Esophagus muscularis mucosa (tissue), 4 donors: ENCODE measurements around the gene SLPI.

ENCODE experiments used
- EP300 ChIP-seq: sonication (generic); formaldehyde crosslinking; IDR thresholded peaks from one replicate; pipeline ENCODE4 v1.6.1; 2017; ENCODE audit warnings: antibody characterized with exemption
- POLR2A ChIP-seq: fragments of 450-650 bp; IDR thresholded peaks from one replicate; pipeline ENCODE4 v1.6.1; 2017; ENCODE audit warnings: antibody characterized with exemption, moderate library complexity, mild to moderate bottlenecking, low read depth
- POLR2AphosphoS5 ChIP-seq, 2 donors: sonication (generic); formaldehyde crosslinking; IDR thresholded peaks; one replicate each; pipeline ENCODE4 v1.6.1; 2017; ENCODE audit warnings: antibody characterized with exemption in 2 of 2
- TF ChIP-seq, protein P1 (sequence below), 3 experiments: fragments of 200-600 bp in 2 of 3; fragments of 450-650 bp in 1 of 3; sonication (generic) in 2 of 3; IDR thresholded peaks; one replicate each; pipeline ENCODE4 v1.5.1; 2017 to 2019; ENCODE audit warnings: antibody characterized with exemption in 3 of 3, mild to moderate bottlenecking in 2 of 3, moderate library complexity in 1 of 3

DNA sequence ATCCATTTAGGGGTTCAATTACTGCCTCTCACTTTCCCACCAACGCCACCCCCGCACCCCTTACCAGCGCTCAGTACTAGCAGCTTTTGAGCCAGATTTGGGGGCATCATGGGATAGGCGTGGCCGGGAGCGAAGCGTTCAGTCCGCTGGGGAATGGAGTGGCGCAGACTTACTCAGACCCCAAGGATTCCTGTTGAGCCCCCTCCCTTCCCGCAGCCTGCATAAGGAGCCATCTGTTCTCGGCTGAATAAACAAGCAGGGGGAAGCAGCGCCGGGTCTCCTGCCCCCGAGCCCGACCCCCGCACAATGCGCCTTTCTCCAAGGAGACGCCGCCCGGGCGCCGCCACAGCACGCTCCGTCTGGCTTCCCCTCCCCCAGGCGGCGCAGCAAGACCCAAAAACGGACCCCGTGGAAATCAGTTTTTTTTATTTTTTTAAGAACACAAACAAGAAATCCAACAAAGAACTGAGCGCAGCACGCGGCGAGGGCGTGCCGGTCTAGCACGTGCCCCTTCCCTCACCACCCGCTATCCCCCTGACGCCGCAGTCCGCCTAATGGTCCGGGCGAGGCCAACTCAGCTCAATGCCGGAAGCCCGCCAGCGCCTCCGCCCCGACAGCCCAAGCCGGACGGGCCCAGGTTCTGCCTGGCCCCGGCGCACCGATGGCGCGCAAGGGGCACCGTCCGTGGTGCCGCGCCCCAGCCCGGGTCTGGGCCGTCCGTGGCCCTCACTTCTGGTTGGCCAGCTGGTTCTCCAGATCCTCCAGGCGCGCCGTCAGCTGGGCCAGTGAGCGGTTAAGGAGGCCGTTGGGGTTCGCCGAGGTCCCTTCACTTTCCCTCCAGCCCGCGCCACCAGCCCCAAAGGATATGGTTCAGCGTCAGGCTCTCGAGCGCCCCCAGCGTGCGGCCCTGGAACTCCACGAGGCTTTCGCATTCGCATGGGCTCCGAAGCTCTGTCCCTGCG, 39.0 kb upstream of the SLPI start:
- TF ChIP-seq, protein P1, sequence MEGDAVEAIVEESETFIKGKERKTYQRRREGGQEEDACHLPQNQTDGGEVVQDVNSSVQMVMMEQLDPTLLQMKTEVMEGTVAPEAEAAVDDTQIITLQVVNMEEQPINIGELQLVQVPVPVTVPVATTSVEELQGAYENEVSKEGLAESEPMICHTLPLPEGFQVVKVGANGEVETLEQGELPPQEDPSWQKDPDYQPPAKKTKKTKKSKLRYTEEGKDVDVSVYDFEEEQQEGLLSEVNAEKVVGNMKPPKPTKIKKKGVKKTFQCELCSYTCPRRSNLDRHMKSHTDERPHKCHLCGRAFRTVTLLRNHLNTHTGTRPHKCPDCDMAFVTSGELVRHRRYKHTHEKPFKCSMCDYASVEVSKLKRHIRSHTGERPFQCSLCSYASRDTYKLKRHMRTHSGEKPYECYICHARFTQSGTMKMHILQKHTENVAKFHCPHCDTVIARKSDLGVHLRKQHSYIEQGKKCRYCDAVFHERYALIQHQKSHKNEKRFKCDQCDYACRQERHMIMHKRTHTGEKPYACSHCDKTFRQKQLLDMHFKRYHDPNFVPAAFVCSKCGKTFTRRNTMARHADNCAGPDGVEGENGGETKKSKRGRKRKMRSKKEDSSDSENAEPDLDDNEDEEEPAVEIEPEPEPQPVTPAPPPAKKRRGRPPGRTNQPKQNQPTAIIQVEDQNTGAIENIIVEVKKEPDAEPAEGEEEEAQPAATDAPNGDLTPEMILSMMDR (IDR thresholded peaks at IDR 0.05): peak; percentile 82 to 100 (median 87)
- no peak for TF ChIP-seq POLR2A
- TF ChIP-seq EP300: no peak
- TF ChIP-seq POLR2AphosphoS5 (IDR thresholded peaks at IDR 0.05): peak in 1 of 2 donors; percentile 14
